Kasumi-1 (cell line): ENCODE measurements around the gene RABGAP1L.

ENCODE experiments used
- DNase-seq, 2 experiments: peaks; one replicate each; lab custom pipeline; 2025; lab: John Stamatoyannopoulos, UW

Gene RABGAP1L

DNA sequence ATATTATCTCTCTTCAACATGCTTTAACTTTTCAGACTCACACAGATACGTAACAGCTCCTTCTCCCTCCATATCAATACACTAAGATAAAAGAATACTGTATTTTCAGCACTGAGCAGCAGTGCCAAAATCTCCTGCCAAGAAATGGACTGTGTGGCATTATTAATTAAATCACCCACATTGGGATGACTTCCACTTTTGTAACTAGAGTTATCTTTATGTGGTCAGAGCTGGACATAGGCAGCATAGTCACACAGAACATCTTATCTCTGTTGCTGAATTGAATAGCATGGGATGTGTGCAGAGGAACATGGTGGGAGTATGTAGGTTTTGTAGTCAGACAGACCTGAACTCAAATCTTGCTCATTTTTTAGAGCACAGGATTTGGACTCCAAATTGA lies 799.1 kb downstream of the RABGAP1L start:
- no peak for DNase-seq

DNA sequence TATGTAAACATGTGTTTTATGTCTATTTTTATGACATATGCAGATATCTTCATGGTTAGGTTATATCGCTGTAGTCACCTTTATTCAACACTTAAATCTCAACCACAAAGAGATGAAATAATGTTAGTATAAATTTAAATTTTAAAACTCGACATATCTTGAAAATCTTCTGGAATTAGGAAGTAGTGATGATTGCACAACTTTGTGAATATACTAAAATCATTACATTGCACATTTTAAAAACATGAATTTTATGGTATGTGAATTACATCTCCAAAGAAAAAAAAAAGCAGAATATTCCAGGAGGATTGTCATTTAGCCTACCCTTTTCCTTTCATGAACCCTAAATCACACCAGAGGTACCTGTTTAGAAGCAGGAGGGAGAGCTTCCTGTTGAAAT lies 801.0 kb downstream of the RABGAP1L start:
- DNase-seq = no peak

GRCh38 chr1:174963529-174964125 lies 804.3 kb downstream of the RABGAP1L start:
- no peak for DNase-seq

DNA sequence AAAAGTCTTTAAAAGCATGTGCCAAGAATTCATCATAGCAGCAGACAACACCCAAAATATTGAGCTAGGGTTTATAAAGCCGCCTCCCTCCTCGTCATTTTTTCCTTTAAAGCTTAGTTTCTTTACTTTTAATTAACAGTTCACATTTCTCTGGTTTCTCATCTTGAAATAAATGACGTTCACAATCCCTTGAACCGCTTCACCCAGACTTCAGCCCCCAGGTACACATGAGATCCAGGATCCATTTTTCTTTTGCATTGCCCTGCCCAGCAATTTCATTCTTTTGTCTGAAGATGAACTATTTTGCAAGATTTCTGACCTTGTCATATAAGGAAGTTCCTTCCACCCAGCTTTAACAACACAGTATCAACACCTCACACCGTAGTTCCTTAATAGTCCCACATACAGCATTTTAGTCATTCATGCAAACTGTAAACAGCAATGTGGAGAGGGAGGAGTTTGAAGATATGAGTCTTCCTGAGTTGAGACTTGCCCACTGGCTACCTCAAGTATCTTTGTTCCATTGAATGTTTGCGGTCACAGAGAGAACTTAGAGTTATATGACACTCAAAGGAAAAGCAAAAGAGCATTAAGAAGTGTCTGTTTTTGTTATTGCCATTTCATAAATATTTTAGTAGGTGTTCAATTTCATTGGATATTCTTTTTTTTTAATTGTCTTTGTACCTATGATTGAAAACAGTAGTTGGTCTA lies 805.1 kb downstream of the RABGAP1L start:
- DNase-seq = peak; percentile 40 to 48

GRCh38 chr1:174964972-174965361 lies 805.6 kb downstream of the RABGAP1L start:
- DNase-seq = no peak

DNA sequence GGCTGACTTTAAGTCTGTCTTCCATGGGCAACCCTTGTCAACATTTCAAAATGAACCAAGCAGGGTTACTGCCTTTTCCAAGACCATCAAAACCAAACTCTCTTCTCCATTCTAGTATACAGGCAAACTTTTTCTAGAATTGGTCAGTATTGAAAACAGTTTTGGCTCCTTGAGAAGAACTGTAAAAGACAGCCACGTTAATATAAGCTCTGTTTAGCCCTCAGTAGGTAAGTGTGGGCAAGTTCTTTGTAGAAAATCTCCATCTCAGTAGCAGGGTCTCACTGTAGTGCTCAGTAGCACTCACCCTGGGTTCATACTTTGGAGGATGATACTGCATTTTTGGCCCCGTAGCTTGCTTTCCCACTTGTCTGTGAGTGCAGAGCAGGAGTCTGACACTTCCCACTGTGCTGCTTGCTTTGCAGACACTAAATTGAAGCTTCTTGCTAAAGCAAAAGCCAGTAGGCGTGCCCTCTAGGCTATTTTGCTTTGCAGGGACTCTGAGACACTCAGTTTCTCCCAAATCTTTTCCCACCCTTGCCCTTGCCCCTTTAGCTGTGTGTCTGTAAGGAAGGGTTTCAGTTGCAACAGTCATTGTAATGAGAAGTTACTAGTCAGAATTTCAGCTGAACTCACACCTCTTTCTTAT lies 806.2 kb downstream of the RABGAP1L start:
- DNase-seq = no peak

- DNase-seq = no peak
These were observed 806.8 kb downstream of the RABGAP1L start for GRCh38 chr1:174966008-174966572.

- DNase-seq = no peak
These were observed 808.8 kb downstream of the RABGAP1L start for GRCh38 chr1:174967845-174968705.

GRCh38 chr1:174968750-174969244 lies 809.5 kb downstream of the RABGAP1L start:
- DNase-seq = peak; percentile 10 to 24

DNA sequence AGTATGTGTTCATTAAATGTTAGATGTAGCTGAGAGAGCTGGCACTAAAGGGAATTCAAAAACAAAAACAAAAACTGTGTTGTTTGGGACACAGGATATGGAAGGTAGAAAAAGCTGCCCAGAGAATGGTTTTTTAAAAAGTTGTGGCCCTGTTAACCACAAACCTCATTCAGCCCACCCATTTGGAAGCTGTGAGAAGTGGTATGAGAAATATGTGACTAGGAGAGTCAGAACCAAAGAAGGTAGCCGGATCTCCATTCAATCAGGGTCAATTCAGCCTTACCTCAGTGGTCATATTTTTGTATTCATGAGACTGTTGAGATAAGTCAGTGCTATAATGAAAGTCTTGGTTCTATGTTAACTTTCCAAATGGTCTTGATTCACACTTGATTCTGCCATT lies 810.7 kb downstream of the RABGAP1L start:
- no peak for DNase-seq

DNA sequence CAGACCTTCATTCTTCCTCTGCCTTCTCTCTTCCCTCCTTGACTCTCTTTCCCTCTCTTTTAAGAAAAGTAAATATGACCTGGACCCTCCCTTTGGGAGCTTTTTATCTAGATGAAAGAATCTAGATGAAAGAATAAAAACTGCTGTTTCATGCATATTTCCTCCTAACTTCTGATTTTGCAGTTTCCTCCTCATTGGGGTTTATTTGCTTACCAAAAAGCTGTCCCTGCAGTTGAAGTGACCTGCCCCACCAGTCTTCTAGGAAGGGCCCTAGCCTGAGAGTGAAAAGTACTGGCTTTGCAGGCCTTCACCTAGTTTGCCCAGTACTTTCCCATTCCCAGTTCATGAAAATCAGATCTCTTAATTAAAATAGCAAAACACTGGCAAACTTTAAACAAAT lies 812.1 kb downstream of the RABGAP1L start:
- no peak for DNase-seq

GRCh38 chr1:174971902-174972301 lies 812.6 kb downstream of the RABGAP1L start:
- DNase-seq = no peak

- DNase-seq = no peak
These were observed 815.4 kb downstream of the RABGAP1L start for GRCh38 chr1:174974711-174975119.

GRCh38 chr1:174975764-174976163 lies 816.4 kb downstream of the RABGAP1L start:
- DNase-seq = no peak

DNA sequence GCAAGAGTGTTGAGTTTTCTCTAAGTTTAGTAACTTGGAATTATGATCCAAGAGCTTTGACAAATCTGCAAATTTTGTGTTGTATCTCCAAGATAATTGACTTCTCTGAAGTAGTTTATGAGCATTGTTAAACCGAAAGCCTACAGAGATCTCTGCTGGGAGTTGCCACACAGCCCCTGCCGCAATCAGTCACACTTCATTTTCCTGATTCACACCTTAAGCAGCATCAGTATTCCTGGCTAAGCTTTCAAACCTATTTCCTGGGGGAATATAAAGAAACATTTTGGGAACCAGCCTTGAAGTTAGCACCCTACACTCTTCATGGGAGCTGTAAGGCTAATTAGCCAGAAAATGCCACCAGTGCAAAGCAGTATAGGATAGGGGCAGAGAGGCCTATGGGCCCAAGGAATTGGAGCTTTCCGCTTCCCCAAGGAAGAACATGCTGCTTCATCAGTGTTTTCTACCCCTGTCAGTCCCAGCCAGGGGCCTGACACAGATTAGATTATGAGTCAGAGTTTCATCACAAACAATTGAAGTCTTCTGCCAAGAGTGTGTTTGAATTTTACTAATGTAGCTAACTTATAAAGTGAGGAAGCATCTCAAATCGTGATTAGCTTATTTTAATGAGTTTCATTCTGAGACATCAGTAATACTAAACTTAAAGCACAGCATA lies 817.3 kb downstream of the RABGAP1L start:
- no peak for DNase-seq

- DNase-seq = peak; percentile 32 to 45
These were observed 823.8 kb downstream of the RABGAP1L start for GRCh38 chr1:174982971-174983689.

DNA sequence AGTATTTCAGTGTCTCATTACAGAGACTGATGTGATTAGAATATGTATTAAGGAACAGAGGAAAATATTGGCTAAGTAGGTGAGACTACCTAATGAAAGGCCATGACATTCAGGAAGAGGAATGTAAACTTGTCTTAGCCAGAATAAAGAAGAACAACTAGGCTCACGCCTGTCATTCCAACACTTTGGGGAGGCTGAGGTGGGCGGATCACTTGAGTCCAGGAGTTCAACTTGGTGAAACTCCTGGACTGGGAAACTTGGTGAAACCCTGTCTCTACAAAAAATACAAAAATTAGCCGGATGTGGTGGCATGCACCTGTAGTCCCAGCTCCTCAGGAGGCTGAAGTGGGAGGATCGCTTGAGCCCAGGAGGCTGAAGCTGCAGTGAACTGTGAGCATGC lies 825.6 kb downstream of the RABGAP1L start:
- DNase-seq = no peak

DNA sequence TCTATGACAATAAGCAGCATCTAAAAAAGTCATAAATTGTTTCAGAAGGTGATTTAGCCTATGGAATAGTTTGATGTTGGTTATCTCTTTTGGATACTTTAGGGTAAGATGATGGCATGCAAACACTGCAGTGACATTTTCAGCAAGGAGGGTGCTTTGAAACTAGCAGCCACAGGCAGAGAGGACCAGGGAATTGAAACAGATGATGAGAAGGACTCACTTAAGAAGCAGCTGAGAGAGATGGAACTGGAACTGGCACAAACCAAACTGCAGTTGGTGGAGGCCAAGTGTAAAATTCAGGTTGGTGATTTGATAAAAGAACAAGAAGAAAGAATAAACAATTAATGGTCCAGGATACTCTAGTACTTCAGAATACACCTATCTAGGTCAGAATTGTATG lies 829.2 kb downstream of the RABGAP1L start:
- no peak for DNase-seq

DNA sequence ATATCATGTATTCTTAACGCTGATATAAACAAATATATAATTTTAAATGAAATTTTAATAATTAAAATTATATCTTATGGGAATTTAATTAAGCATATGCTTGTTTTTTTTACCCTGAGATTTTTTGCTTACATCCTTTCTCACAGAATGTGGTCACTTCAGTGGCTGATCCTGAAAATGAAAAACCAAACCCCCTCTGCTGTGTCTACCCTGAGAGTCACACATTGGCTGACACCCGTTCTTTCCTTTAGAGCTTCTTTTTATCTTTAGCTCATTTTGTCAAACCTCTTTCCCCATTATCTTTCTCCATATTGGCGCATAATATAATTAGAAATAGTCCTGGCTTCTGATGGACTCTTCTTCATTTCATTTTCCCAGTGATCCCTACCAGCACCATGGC lies 829.7 kb downstream of the RABGAP1L start:
- DNase-seq = no peak

DNA sequence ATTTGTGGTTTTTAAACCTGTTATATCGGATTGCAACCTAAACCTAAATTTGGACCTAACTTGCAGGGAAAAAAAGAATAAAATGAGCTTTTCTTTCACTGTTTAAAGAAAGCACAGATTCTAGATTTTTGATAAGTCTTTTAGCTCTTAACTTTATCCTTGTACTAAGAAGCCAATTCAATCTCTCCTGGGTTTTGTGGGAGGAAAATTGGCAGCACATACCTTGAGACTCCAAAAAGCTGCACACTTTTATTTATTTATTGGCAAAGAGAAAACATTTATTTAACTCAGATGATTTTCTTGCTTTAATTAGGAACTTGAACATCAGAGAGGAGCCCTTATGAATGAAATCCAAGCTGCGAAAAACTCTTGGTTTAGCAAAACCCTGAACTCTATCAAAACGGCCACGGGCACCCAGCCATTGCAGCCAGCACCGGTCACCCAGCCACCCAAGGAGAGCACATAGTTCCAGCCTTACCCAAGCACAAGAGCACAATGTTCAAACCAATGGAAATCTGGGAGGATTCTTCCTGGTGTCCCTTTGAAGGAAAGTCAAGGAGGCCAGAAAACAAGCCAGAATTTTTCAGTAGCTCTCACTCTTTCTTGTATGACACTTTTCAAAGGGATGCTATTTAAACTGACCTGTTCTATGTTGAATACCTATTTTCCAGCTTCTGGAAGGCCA lies 830.4 kb downstream of the RABGAP1L start:
- DNase-seq = no peak
